CD14-positive monocyte (primary cell): ENCODE data around the gene IFRD2. TPM values are rescaled to one million over a fixed set of nuclear protein-coding genes. Genes with fewer than 3 reads are reported as not detected.

Source experiments
- DNase-seq, 3 donors: peaks; one replicate each; pipeline ENCODE4 v3.0.0-alpha.2; 2011 to 2022
- H2AFZ ChIP-seq: 2 replicates; pipeline ENCODE4 v1.6.0; 2012; ENCODE audit warnings: mild to moderate bottlenecking, low read depth, low read length, inconsistent platforms; ENCODE audit not compliant: insufficient read depth, poor library complexity, severe bottlenecking
- H3K27ac ChIP-seq, 2 donors: 1 replicate in 1 of 2; 2 replicates in 1 of 2; pipeline ENCODE4 v1.5.1; 2012 to 2013; ENCODE audit warnings: low read length in 2 of 2, control low read depth in 1 of 2, inconsistent platforms in 1 of 2, low read depth in 1 of 2, mild to moderate bottlenecking in 1 of 2
- H3K27me3 ChIP-seq, 2 donors: one replicate each; pipeline versions ENCODE4 v1.6.0 to v1.6.1; 2011 to 2013; ENCODE audit warnings: low read length in 2 of 2; ENCODE audit not compliant: control insufficient read depth in 2 of 2, insufficient read depth in 2 of 2
- H3K36me3 ChIP-seq, 2 donors: replicated peaks in 1 of 2; 1 replicate in 1 of 2; 2 replicates in 1 of 2; pipeline versions ENCODE4 v1.5.1 to v1.6.1; 2012 to 2013; ENCODE audit warnings: low read length in 2 of 2, control low read depth in 1 of 2, inconsistent platforms in 1 of 2, mild to moderate bottlenecking in 1 of 2; ENCODE audit not compliant: insufficient read depth in 2 of 2, control insufficient read depth in 1 of 2
- H3K4me1 ChIP-seq, 2 donors: 1 replicate in 1 of 2; 2 replicates in 1 of 2; pipeline versions ENCODE4 v1.5.1 to v1.6.1; 2012 to 2013; ENCODE audit warnings: low read length in 2 of 2, control low read depth in 1 of 2, inconsistent platforms in 1 of 2, mild to moderate bottlenecking in 1 of 2, moderate library complexity in 1 of 2; ENCODE audit not compliant: insufficient read depth in 2 of 2, control insufficient read depth in 1 of 2
- H3K4me2 ChIP-seq: replicated peaks from 2 replicates; pipeline ENCODE3; 2012; ENCODE audit warnings: low read length, moderate library complexity, mild to moderate bottlenecking; ENCODE audit not compliant: poor library complexity, severe bottlenecking; ENCODE audit errors: extremely low read depth
- H3K4me3 ChIP-seq, 3 experiments: fragments of 200-600 bp in 1 of 3; sonication (generic) in 1 of 3; replicated peaks in 1 of 3; 1 replicate in 2 of 3; 2 replicates in 1 of 3; pipeline ENCODE4 v1.5.1; 2011 to 2013; ENCODE audit warnings: low read length in 3 of 3, mild to moderate bottlenecking in 3 of 3, control low read depth in 2 of 3, low read depth in 2 of 3, inconsistent platforms in 1 of 3, moderate library complexity in 1 of 3
- H3K79me2 ChIP-seq: 2 replicates; pipeline ENCODE4 v1.6.0; 2012; ENCODE audit warnings: mild to moderate bottlenecking, control low read depth, inconsistent platforms, low read length, moderate library complexity; ENCODE audit not compliant: insufficient read depth
- H3K9ac ChIP-seq: 2 replicates; pipeline ENCODE4 v1.6.0; 2017; ENCODE audit warnings: low read length, mild to moderate bottlenecking; ENCODE audit not compliant: insufficient read depth, poor library complexity, severe bottlenecking
- H3K9me3 ChIP-seq, 2 donors: replicated peaks in 1 of 2; 1 replicate in 1 of 2; 2 replicates in 1 of 2; pipeline versions ENCODE4 v1.5.1 to v1.6.1; 2012 to 2013; ENCODE audit warnings: low read length in 2 of 2, control low read depth in 1 of 2; ENCODE audit not compliant: control insufficient read depth in 1 of 2, insufficient read depth in 1 of 2
- H4K20me1 ChIP-seq: 2 replicates; pipeline ENCODE4 v1.6.0; 2012; ENCODE audit warnings: mild to moderate bottlenecking, low read length, control low read depth, moderate library complexity; ENCODE audit not compliant: insufficient read depth
- H3K27ac Mint-ChIP-seq, 7 donors: one replicate each; pipeline ENCODE4 v1.8.0; 2020; ENCODE audit warnings: mild to moderate bottlenecking in 7 of 7, mixed read lengths in 7 of 7, moderate library complexity in 6 of 7, inconsistent platforms in 2 of 7
- H3K27me3 Mint-ChIP-seq, 3 donors: one replicate each; pipeline ENCODE4 v1.8.0; 2021 to 2022; ENCODE audit warnings: low read depth in 3 of 3, mild to moderate bottlenecking in 3 of 3, mixed read lengths in 3 of 3, moderate library complexity in 3 of 3, inconsistent platforms in 1 of 3
- H3K36me3 Mint-ChIP-seq, 2 donors: one replicate each; pipeline ENCODE4 v1.8.0; 2020; ENCODE audit warnings: mixed read lengths in 2 of 2, inconsistent platforms in 1 of 2, mild to moderate bottlenecking in 1 of 2
- H3K4me1 Mint-ChIP-seq: one replicate; pipeline ENCODE4 v1.8.0; 2020; ENCODE audit warnings: mild to moderate bottlenecking, mixed read lengths
- H3K4me3 Mint-ChIP-seq, 2 donors: one replicate each; pipeline ENCODE4 v1.8.0; 2020; ENCODE audit warnings: mild to moderate bottlenecking in 2 of 2, mixed read lengths in 2 of 2, moderate library complexity in 1 of 2
- H3K9me3 Mint-ChIP-seq, 7 donors: one replicate each; pipeline ENCODE4 v1.8.0; 2020 to 2022; ENCODE audit warnings: mixed read lengths in 7 of 7, mild to moderate bottlenecking in 6 of 7, moderate library complexity in 6 of 7, inconsistent platforms in 2 of 7
- CTCF ChIP-seq: fragments of 200-600 bp; IDR thresholded peaks from one replicate; pipeline ENCODE4 v1.8.0; 2022; ENCODE audit warnings: antibody characterized with exemption, mild to moderate bottlenecking
- WGBS: methylation state at CpG from one replicate; pipeline ENCODE4 v1.1.5; 2013; ENCODE audit warnings: missing lambda C conversion rate; ENCODE audit not compliant: insufficient coverage; 5-methylcytosine and 5-hydroxymethylcytosine counted together
- intact Hi-C, 2 donors: fragments of 100-400 bp; cut with micrococcal nuclease; formaldehyde crosslinking; loops; one replicate each; pipeline versions ENCODE4 v1.15.0 to v1.15.1; 2023
- polyA plus RNA-seq, 3 donors: library from polyadenylated mRNA; depleted of rRNA in 1 of 3; unstranded in 2 of 3; stranded (reverse) in 1 of 3; fragments of 300-500 nt in 2 of 3; fragments of >200 nt in 1 of 3; fragmentation: Illumina TruSeq in 2 of 3; gene quantifications; 1 replicate in 2 of 3; 2 replicates in 1 of 3; pipeline ENCODE4 v1.2.3, GENCODE V29; 2012 to 2021

IFRD2 gene
- polyA plus RNA-seq, 3 donors = 17.1 to 35.1 (median 23.3) TPM

GRCh38 chr3:50269977-50270413 lies 22.2 kb downstream of the IFRD2 start:
- Mint-ChIP-seq H3K27ac (no peak overlapping the region), H3K27me3 (peaks cover 47 to 64% (median 59%) of the 10 kb centered on the region in 3 donors), H3K4me3 (no peak overlapping the region), H3K9me3 (peaks cover 0 to 11% (median 6%) of the 10 kb centered on the region in 7 donors), H3K4me1 (peaks cover 14% of the 10 kb centered on the region), H3K36me3 (peaks cover 3 to 5% of the 10 kb centered on the region in 2 donors)
- Histone ChIP-seq H3K27me3 (peaks cover 9 to 42% of the 10 kb centered on the region in 2 donors), H3K4me2 (no peak overlapping the region), H4K20me1 (peaks cover 6% of the 10 kb centered on the region), H3K4me1 (peaks cover 11 to 20% of the 10 kb centered on the region in 2 donors), H3K9ac (no peak overlapping the region), H3K9me3 (peaks cover 0 to 7% of the 10 kb centered on the region in 2 donors), H2AFZ (no peak overlapping the region), H3K27ac (no peak overlapping the region), H3K79me2 (no peaks in the 10 kb centered on the region), H3K36me3 (no peaks in the 10 kb centered on the region), H3K4me3 (no peak overlapping the region)
- 96% methylated on average over 3 of the region's 8 CpGs for WGBS
- intact Hi-C loops = loop anchor here in 1 of 2 donors (5.0 kb wide), 1 partner anchor 148 kb away; no protein-coding TSS in a partner anchor
- DNase-seq = no peak
- no peak for TF ChIP-seq CTCF

- H3K4me2 ChIP-seq = no peak overlapping the region
- Mint-ChIP-seq H3K9me3 (peaks cover 0 to 9% (median 4%) of the 10 kb centered on the region in 7 donors), H3K36me3 (peaks cover 3% of the 10 kb centered on the region in 2 donors), H3K27ac (peak overlapping the region in 1 of 7 donors; percentile 45), H3K27me3 (peaks cover 43 to 59% (median 55%) of the 10 kb centered on the region in 3 donors), H3K4me3 (no peak overlapping the region), H3K4me1 (peaks cover 10% of the 10 kb centered on the region)
- no peak overlapping the region for H3K9ac ChIP-seq
- peaks cover 6% of the 10 kb centered on the region for H4K20me1 ChIP-seq
- no peak for TF ChIP-seq CTCF
- H3K27me3 ChIP-seq = peaks cover 5 to 37% of the 10 kb centered on the region in 2 donors
- no peaks in the 10 kb centered on the region for H3K79me2 ChIP-seq
- H3K27ac ChIP-seq = no peak overlapping the region
- H3K9me3 ChIP-seq = peaks cover 0 to 2% of the 10 kb centered on the region in 2 donors
- 80% methylated on average over 1 of the region's 4 CpGs for WGBS
- intact Hi-C loops = no loop called here
- no peaks in the 10 kb centered on the region for H3K36me3 ChIP-seq
- H3K4me3 ChIP-seq = no peak overlapping the region
- DNase-seq = no peak
- peaks cover 11 to 17% of the 10 kb centered on the region in 2 donors for H3K4me1 ChIP-seq
- H2AFZ ChIP-seq = no peak overlapping the region
These were observed 22.8 kb downstream of the IFRD2 start for GRCh38 chr3:50269460-50269859.
